H1 (cell line): Measurements from ENCODE around the gene DOCK1. TPM values are rescaled to one million over a fixed set of nuclear protein-coding genes. Genes with fewer than 3 reads are reported as not detected.

Experiments
- CTCF ChIA-PET: fragments of 300-600 bp; sonication (Branson Sonifier 250); formaldehyde crosslinking; loops from one replicate; lab custom pipeline; 2021; ENCODE audit not compliant: partially characterized antibody; lab: Charles Lee
- POLR2A ChIA-PET: fragments of 300-600 bp; sonication (Branson Sonifier 250); formaldehyde crosslinking; loops from one replicate; lab custom pipeline; 2021; ENCODE audit warnings: inconsistent platforms; ENCODE audit not compliant: partially characterized antibody; lab: Charles Lee
- DNase-seq, 2 experiments: peaks; one replicate each; pipeline versions ENCODE4 v3.0.0 to v3.0.0-alpha.2; 2010 to 2022; ENCODE audit warnings: low spot score in 2 of 2, low read depth in 1 of 2, mixed read lengths in 1 of 2
- FAIRE-seq: peaks from 2 replicates; lab custom pipeline; 2011; peaks lifted over from hg19 to GRCh38; lab: Jason Lieb, UNC
- H2AFZ ChIP-seq: 2 replicates; pipeline ENCODE4 v1.8.1; 2012; ENCODE audit warnings: low read length, inconsistent platforms
- H2AK5ac ChIP-seq: 2 replicates; pipeline ENCODE4 v1.6.1; 2013; ENCODE audit warnings: low read depth, low read length
- H2BK120ac ChIP-seq: replicated peaks from 2 replicates; pipeline ENCODE3; 2013; ENCODE audit warnings: low read depth, low read length, inconsistent platforms
- H2BK12ac ChIP-seq: 2 replicates; pipeline ENCODE4 v1.6.1; 2013; ENCODE audit warnings: low read depth, low read length
- H2BK15ac ChIP-seq: 2 replicates; pipeline ENCODE4 v1.6.1; 2013; ENCODE audit warnings: low read length
- H2BK20ac ChIP-seq: 2 replicates; pipeline ENCODE4 v1.6.1; 2013; ENCODE audit warnings: low read length
- H2BK5ac ChIP-seq: 2 replicates; pipeline ENCODE4 v1.6.1; 2013; ENCODE audit warnings: low read depth, low read length
- H3K14ac ChIP-seq: 2 replicates; pipeline ENCODE4 v1.6.1; 2013; ENCODE audit warnings: inconsistent platforms; ENCODE audit not compliant: insufficient read length
- H3K18ac ChIP-seq: 2 replicates; pipeline ENCODE4 v1.6.1; 2013; ENCODE audit warnings: low read length; ENCODE audit errors: extremely low read depth
- H3K23ac ChIP-seq: 2 replicates; pipeline ENCODE4 v1.6.1; 2013; ENCODE audit warnings: inconsistent platforms; ENCODE audit not compliant: insufficient read length
- H3K23me2 ChIP-seq: 2 replicates; pipeline ENCODE4 v1.6.1; 2013; ENCODE audit warnings: low read depth, low read length
- H3K27ac ChIP-seq: 2 replicates; pipeline ENCODE4 v1.6.1; 2011; ENCODE audit warnings: low read depth, low read length, inconsistent platforms
- H3K27me3 ChIP-seq, 4 experiments: replicated peaks in 1 of 4; 1 replicate in 1 of 4; 2 replicates in 3 of 4; pipeline versions ENCODE4 v1.6.1 to v1.8.1; 2011 to 2013; ENCODE audit warnings: low read length in 3 of 4, mild to moderate bottlenecking in 3 of 4, inconsistent platforms in 2 of 4, mixed read lengths in 2 of 4, moderate library complexity in 1 of 4; ENCODE audit not compliant: control insufficient read depth in 3 of 4, insufficient read depth in 3 of 4; ENCODE audit errors: extremely low read depth in 1 of 4
- H3K36me3 ChIP-seq, 4 experiments: 2 replicates each; pipeline versions ENCODE4 v1.6.1 to v1.8.1; 2011 to 2013; ENCODE audit warnings: mild to moderate bottlenecking in 4 of 4, low read length in 3 of 4, moderate library complexity in 2 of 4, control low read depth in 1 of 4, inconsistent platforms in 1 of 4; ENCODE audit not compliant: insufficient read depth in 4 of 4, control insufficient read depth in 2 of 4
- H3K4ac ChIP-seq: replicated peaks from 2 replicates; pipeline ENCODE3; 2013; ENCODE audit warnings: low read length, low read depth, mixed read lengths, inconsistent platforms; ENCODE audit not compliant: insufficient read length
- H3K4me1 ChIP-seq, 4 experiments: replicated peaks in 1 of 4; 1 replicate in 1 of 4; 2 replicates in 3 of 4; pipeline versions ENCODE4 v1.6.1 to v1.8.1; 2011 to 2013; ENCODE audit warnings: low read length in 3 of 4, inconsistent platforms in 2 of 4, mixed read lengths in 1 of 4; ENCODE audit not compliant: insufficient read depth in 4 of 4, control insufficient read depth in 3 of 4
- H3K4me2 ChIP-seq, 2 experiments: 2 replicates each; pipeline versions ENCODE4 v1.6.1 to v1.8.1; 2011 to 2013; ENCODE audit warnings: low read depth in 2 of 2, low read length in 2 of 2, control low read depth in 1 of 2, inconsistent platforms in 1 of 2, mild to moderate bottlenecking in 1 of 2; ENCODE audit not compliant: insufficient read depth in 1 of 2
- H3K4me3 ChIP-seq, 4 experiments: fragments of 200-600, 300-600 bp in 1 of 4; sonication (generic), shearing (Covaris generic), sonication (Bioruptor Twin) in 1 of 4; 2 replicates each; pipeline versions ENCODE4 v1.5.1 to v1.8.1; 2011 to 2016; ENCODE audit warnings: low read length in 4 of 4, low read depth in 3 of 4, control low read depth in 2 of 4, inconsistent platforms in 2 of 4, mild to moderate bottlenecking in 2 of 4, mixed read lengths in 1 of 4, moderate library complexity in 1 of 4; ENCODE audit not compliant: insufficient read depth in 2 of 4; ENCODE audit errors: extremely low read depth in 1 of 4
- H3K56ac ChIP-seq: replicated peaks from 2 replicates; pipeline ENCODE3; 2013; ENCODE audit warnings: low read depth, mild to moderate bottlenecking, mixed read lengths, low read length, inconsistent platforms; ENCODE audit not compliant: insufficient read length
- H3K79me1 ChIP-seq: 2 replicates; pipeline ENCODE4 v1.6.1; 2013; ENCODE audit warnings: low read depth, low read length, control low read depth
- H3K79me2 ChIP-seq, 2 experiments: 2 replicates each; pipeline versions ENCODE4 v1.6.1 to v1.8.1; 2012 to 2013; ENCODE audit warnings: low read length in 2 of 2, mild to moderate bottlenecking in 2 of 2, inconsistent platforms in 1 of 2; ENCODE audit not compliant: insufficient read depth in 2 of 2, control insufficient read depth in 1 of 2
- H3K9ac ChIP-seq, 4 experiments: replicated peaks in 1 of 4; 1 replicate in 1 of 4; 2 replicates in 3 of 4; pipeline versions ENCODE4 v1.6.1 to v1.8.1; 2011 to 2013; ENCODE audit warnings: low read depth in 3 of 4, low read length in 3 of 4, control low read depth in 2 of 4, mild to moderate bottlenecking in 2 of 4, moderate library complexity in 2 of 4, inconsistent platforms in 1 of 4; ENCODE audit errors: extremely low read depth in 1 of 4
- H3K9me3 ChIP-seq, 2 experiments: 2 replicates each; pipeline versions ENCODE4 v1.6.1 to v1.8.1; 2012 to 2013; ENCODE audit warnings: mild to moderate bottlenecking in 2 of 2, moderate library complexity in 2 of 2, control low read depth in 1 of 2, inconsistent platforms in 1 of 2, low read depth in 1 of 2, low read length in 1 of 2, mixed read lengths in 1 of 2; ENCODE audit not compliant: insufficient read depth in 2 of 2
- H4K20me1 ChIP-seq, 2 experiments: replicated peaks in 1 of 2; 2 replicates each; pipeline versions ENCODE3 to v1.8.1; 2011 to 2013; ENCODE audit warnings: inconsistent platforms in 2 of 2, low read length in 2 of 2, mild to moderate bottlenecking in 1 of 2; ENCODE audit not compliant: insufficient read depth in 2 of 2, control insufficient read depth in 1 of 2
- H4K5ac ChIP-seq: 2 replicates; pipeline ENCODE4 v1.6.1; 2013; ENCODE audit warnings: low read length, low read depth, mixed read lengths, inconsistent platforms; ENCODE audit not compliant: insufficient read length
- H4K8ac ChIP-seq: 2 replicates; pipeline ENCODE4 v1.8.0; 2013; ENCODE audit warnings: mild to moderate bottlenecking, moderate library complexity, low read length, inconsistent platforms; ENCODE audit not compliant: insufficient read depth; ENCODE audit errors: extremely low read depth
- H4K91ac ChIP-seq: replicated peaks from 2 replicates; pipeline ENCODE3; 2013; ENCODE audit warnings: low read length, mixed read lengths, inconsistent platforms; ENCODE audit not compliant: insufficient read length
- CBX8 ChIP-seq: fragments of 300-800, 300-1000 bp; sonication (generic); IDR thresholded peaks from 2 replicates; pipeline ENCODE4 v1.7.1; 2016; ENCODE audit warnings: low read depth, low read length, borderline replicate concordance
- CREB1 ChIP-seq: IDR thresholded peaks from 2 replicates; pipeline ENCODE4 v1.6.1; 2012; ENCODE audit warnings: inconsistent platforms
- FOSL1 ChIP-seq: IDR thresholded peaks from 2 replicates; pipeline ENCODE4 v1.6.1; 2011; ENCODE audit warnings: mild to moderate bottlenecking, low read depth, low read length, moderate library complexity; ENCODE audit not compliant: insufficient read depth
- KDM4A ChIP-seq: IDR thresholded peaks from one replicate; pipeline ENCODE4 v1.7.1; 2012; ENCODE audit warnings: low read depth, mild to moderate bottlenecking, moderate library complexity, low read length, inconsistent platforms; ENCODE audit not compliant: severe bottlenecking
- PHF8 ChIP-seq: fragments of 200-600 bp; sonication (generic); conservative IDR thresholded peaks from 2 replicates; pipeline ENCODE4 v1.7.1; 2012; ENCODE audit warnings: low read depth, mild to moderate bottlenecking, inconsistent platforms, low read length, moderate library complexity
- RFX5 ChIP-seq: IDR thresholded peaks from 2 replicates; pipeline ENCODE4 v1.6.1; 2011; ENCODE audit warnings: low read depth, low read length, improper control_type of control experiment, borderline replicate concordance
- WGBS, 2 experiments: shearing (Covaris generic) in 1 of 2; methylation state at CpG; one replicate each; pipeline versions ENCODE4 v1.1.6 to v1.1.7; 2013 to 2015; ENCODE audit warnings: low lambda C conversion rate in 2 of 2, mixed read lengths in 2 of 2, inconsistent platforms in 1 of 2, low coverage in 1 of 2, missing lambda C conversion rate in 1 of 2; ENCODE audit not compliant: insufficient replicate concordance in 2 of 2, insufficient coverage in 1 of 2, insufficient read length in 1 of 2; ENCODE audit errors: extremely low coverage in 1 of 2, missing lambda C conversion rate in 1 of 2; 5-methylcytosine and 5-hydroxymethylcytosine counted together
- polyA plus RNA-seq, 7 experiments: library from polyadenylated mRNA; depleted of rRNA in 3 of 7; stranded (reverse) in 5 of 7; unstranded in 2 of 7; fragments of >200 nt in 5 of 7; fragments of 200-250 nt in 2 of 7; gene quantifications; 1 replicate in 5 of 7; 2 replicates in 1 of 7; 4 replicates in 1 of 7; pipeline versions ENCODE4 v1.2.1 to v1.2.3, GENCODE V29; 2011 to 2013; ENCODE audit warnings: missing spikeins in 2 of 7, mixed read lengths in 2 of 7
- total RNA-seq: library from RNA; stranded (reverse); fragmentation: NEBNext Ultra II Directional; extraction: Animal tissue kit (Norgen Biotek cat#: 25700); gene quantifications from 2 replicates; pipeline ENCODE4 v1.2.1, GENCODE V29; 2021

DOCK1 gene
- total and polyA plus RNA-seq, 2 of the 8 experiments (the other 6 are each of a cell fraction or from before 2014, with no cell fraction given) = 11.6 to 53.0 TPM

GRCh38 chr10:127374901-127375300 is 469.7 kb downstream of the DOCK1 start:
- Histone ChIP-seq H2BK120ac (no peak overlapping the region), H4K8ac (no peak overlapping the region), H2BK12ac (no peak overlapping the region), H3K4me3 (no peak overlapping the region), H3K27ac (no peak overlapping the region), H2BK5ac (no peak overlapping the region), H3K4ac (no peak overlapping the region), H2AK5ac (no peak overlapping the region), H3K36me3 (peaks cover 0 to 5% (median 0%) of the 10 kb centered on the region in 4 experiments; a peak in 3 of 8 replicates), H3K18ac (no peak overlapping the region), H3K27me3 (no peaks in the 10 kb centered on the region), H3K56ac (no peak overlapping the region), H2BK15ac (no peak overlapping the region), H4K91ac (no peak overlapping the region), H3K9ac (no peak overlapping the region), H3K23me2 (no peaks in the 10 kb centered on the region), H3K4me1 (no peaks in the 10 kb centered on the region), H4K20me1 (no peaks in the 10 kb centered on the region), H3K14ac (no peak overlapping the region), H2BK20ac (no peak overlapping the region), H3K23ac (no peak overlapping the region), H4K5ac (no peak overlapping the region), H3K79me1 (no peaks in the 10 kb centered on the region), H3K4me2 (no peak overlapping the region), H3K9me3 (no peaks in the 10 kb centered on the region), H2AFZ (no peak overlapping the region), H3K79me2 (no peaks in the 10 kb centered on the region)
- TF ChIP-seq PHF8 = no peak
- TF ChIP-seq CREB1 = no peak
- TF ChIP-seq KDM4A = no peak
- TF ChIP-seq RFX5 = no peak
- TF ChIP-seq FOSL1 = no peak
- TF ChIP-seq CBX8 = no peak
- no peak for DNase-seq
- no peak for FAIRE-seq
- 91% methylated on average over 5 of the region's 5 CpGs; no CpG with 5 or more reads in 1 of the 2 experiments for WGBS, 2 experiments
- ChIA-PET CTCF (interaction anchor here (1.2 kb wide), 1 partner anchor 24 kb away, joined by 3 read pairs; no protein-coding TSS in a partner anchor), POLR2A (interaction anchor here (0.6 kb wide), 1 partner anchor 9 kb away, joined by 5 read pairs; no protein-coding TSS in a partner anchor)
